Nephron (organoid): Measurements from ENCODE around the gene EZR.
A peak's percentile ranks its signal among the peaks of the same experiment; 100 is the strongest.
"Not testable (repeated sequence)": the region's sequence is repeated elsewhere in the genome, so short reads cannot be mapped to it uniquely, and the experiment has no call there.

Experiments
- H3K27ac Mint-ChIP-seq, 3 experiments: 2 replicates each; pipeline ENCODE4 v1.8.0; 2020; ENCODE audit warnings: mixed read lengths in 3 of 3, mild to moderate bottlenecking in 2 of 3, moderate library complexity in 1 of 3
- H3K27me3 Mint-ChIP-seq: 2 replicates; pipeline ENCODE4 v1.8.0; 2021; ENCODE audit warnings: low read depth, mild to moderate bottlenecking, moderate library complexity, mixed read lengths
- H3K36me3 Mint-ChIP-seq: 2 replicates; pipeline ENCODE4 v1.8.0; 2020; ENCODE audit warnings: low read depth, mixed read lengths
- H3K4me1 Mint-ChIP-seq: 2 replicates; pipeline ENCODE4 v1.8.0; 2020; ENCODE audit warnings: mixed read lengths
- H3K4me3 Mint-ChIP-seq, 3 experiments: 2 replicates each; pipeline ENCODE4 v1.8.0; 2020; ENCODE audit warnings: mild to moderate bottlenecking in 3 of 3, mixed read lengths in 3 of 3, moderate library complexity in 2 of 3
- H3K9me3 Mint-ChIP-seq: 2 replicates; pipeline ENCODE4 v1.8.0; 2020; ENCODE audit warnings: mixed read lengths
- CTCF ChIP-seq, 3 experiments: fragments of 200-600 bp; sonication (generic); IDR thresholded peaks; one replicate each; pipeline ENCODE4 v1.5.0; 2021; ENCODE audit warnings: antibody characterized with exemption in 3 of 3; ENCODE audit not compliant: unreplicated experiment in 3 of 3

EZR gene

GRCh38 chr6:158825038-158825950 lies 6.1 kb upstream of the EZR start:
- Mint-ChIP-seq H3K27ac (peak overlapping the region in 2 of 3 experiments; percentile 3 to 5), H3K4me1 (peaks cover 10% of the 10 kb centered on the region), H3K36me3 (no peaks in the 10 kb centered on the region), H3K9me3 (no peaks in the 10 kb centered on the region), H3K27me3 (peaks cover 4% of the 10 kb centered on the region), H3K4me3 (peak overlapping the region in 1 of 3 experiments; percentile 2)
- no peak for TF ChIP-seq CTCF (IDR thresholded peaks at IDR 0.05; ENCODE audit: unreplicated experiment in 3 of 3)

GRCh38 chr6:158823616-158824015 lies 4.4 kb upstream of the EZR start:
- not testable (repeated sequence) for H3K36me3 Mint-ChIP-seq, H3K9me3 Mint-ChIP-seq, H3K27me3 Mint-ChIP-seq, H3K4me3 Mint-ChIP-seq, H3K4me1 Mint-ChIP-seq, H3K27ac Mint-ChIP-seq

GRCh38 chr6:158819977-158820622 lies 932 bp upstream of the EZR start:
- Mint-ChIP-seq H3K27ac (peak overlapping the region; percentile 68 to 92 (median 84)), H3K4me3 (peak overlapping the region; percentile 81 to 91 (median 88)), H3K4me1 (peaks cover 26% of the 10 kb centered on the region), H3K36me3 (peaks cover 4% of the 10 kb centered on the region), H3K9me3 (no peaks in the 10 kb centered on the region), H3K27me3 (no peaks in the 10 kb centered on the region)
- TF ChIP-seq CTCF (IDR thresholded peaks at IDR 0.05; ENCODE audit: unreplicated experiment in 3 of 3): no peak

- peaks cover 5% of the 10 kb centered on the region for H3K27me3 Mint-ChIP-seq
- peaks cover 8% of the 10 kb centered on the region for H3K36me3 Mint-ChIP-seq
- peak overlapping the region in 1 of 3 experiments; percentile 44 for H3K27ac Mint-ChIP-seq
- no peaks in the 10 kb centered on the region for H3K9me3 Mint-ChIP-seq
- H3K4me1 Mint-ChIP-seq: peaks cover 40% of the 10 kb centered on the region
- no peak for TF ChIP-seq CTCF (IDR thresholded peaks at IDR 0.05; ENCODE audit: unreplicated experiment in 3 of 3)
- peak overlapping the region; percentile 78 to 95 (median 81) for H3K4me3 Mint-ChIP-seq
These were observed 471 bp downstream of the EZR start for GRCh38 chr6:158818581-158819212.

- Mint-ChIP-seq H3K4me3 (peak overlapping the region; percentile 95 to 97 (median 95)), H3K36me3 (peaks cover 12% of the 10 kb centered on the region), H3K4me1 (peaks cover 47% of the 10 kb centered on the region), H3K27me3 (peaks cover 7% of the 10 kb centered on the region), H3K27ac (peak overlapping the region; percentile 76 to 90 (median 84)), H3K9me3 (no peaks in the 10 kb centered on the region)
- no peak for TF ChIP-seq CTCF (IDR thresholded peaks at IDR 0.05; ENCODE audit: unreplicated experiment in 3 of 3)
These were observed 1.2 kb downstream of the EZR start for GRCh38 chr6:158817728-158818580.
